PC-9 (cell line): Measurements from ENCODE around the gene DYNLRB1. TPM values are rescaled to one million over a fixed set of nuclear protein-coding genes. Genes with fewer than 3 reads are reported as not detected.

Source experiments
- BruUV-seq: library from RNA; stranded (reverse); fragments of 400-500 nt; replicated peaks from 2 replicates; lab custom pipeline; 2021; lab: Mats Ljungman, UMichigan
- CTCF ChIA-PET: fragments of 300-600 bp; sonication (Branson Sonifier 250); formaldehyde crosslinking; loops from one replicate; lab custom pipeline; 2022; ENCODE audit warnings: antibody characterized with exemption; lab: Charles Lee
- POLR2A ChIA-PET: fragments of 300-600 bp; sonication (Branson Sonifier 250); formaldehyde crosslinking; loops from one replicate; lab custom pipeline; 2022; ENCODE audit warnings: antibody characterized with exemption; ENCODE audit not compliant: unreplicated experiment; lab: Charles Lee
- DNase-seq, 2 experiments: peaks; one replicate each; pipeline versions ENCODE4 v3.0.0 to v3.0.0-alpha.2; 2015 to 2022; ENCODE audit warnings: mixed read lengths in 1 of 2
- H2AFZ ChIP-seq: fragments of 200-600 bp; sonication (generic); 2 replicates; pipeline ENCODE4 v1.8.1; 2017; ENCODE audit warnings: antibody characterized with exemption
- H3F3A ChIP-seq: fragments of 200-600 bp; sonication (generic); 2 replicates; pipeline ENCODE4 v1.8.1; 2017; ENCODE audit warnings: antibody characterized with exemption, mild to moderate bottlenecking, low read depth; ENCODE audit not compliant: insufficient read depth
- H3K27ac ChIP-seq: fragments of 200-600 bp; sonication (generic); 2 replicates; pipeline ENCODE4 v1.6.1; 2016; ENCODE audit warnings: mixed run types
- H3K27me3 ChIP-seq: fragments of 200-600 bp; sonication (generic); 2 replicates; pipeline ENCODE4 v1.6.1; 2016; ENCODE audit warnings: low read depth, mixed run types; ENCODE audit not compliant: insufficient read depth
- H3K36me3 ChIP-seq: fragments of 200-600 bp; sonication (generic); 2 replicates; pipeline ENCODE4 v1.6.1; 2016; ENCODE audit warnings: low read depth, mixed run types
- H3K4me1 ChIP-seq: fragments of 200-600 bp; sonication (generic); replicated peaks from 2 replicates; pipeline ENCODE4 v1.6.1; 2016; ENCODE audit warnings: mixed run types; ENCODE audit not compliant: insufficient read depth
- H3K4me2 ChIP-seq: fragments of 200-600 bp; sonication (generic); 2 replicates; pipeline ENCODE4 v1.6.1; 2017; ENCODE audit warnings: mixed run types
- H3K4me3 ChIP-seq: fragments of 200-600 bp; sonication (generic); 2 replicates; pipeline ENCODE4 v1.6.1; 2016; ENCODE audit warnings: mixed run types
- H3K79me2 ChIP-seq: fragments of 200-600 bp; sonication (generic); 2 replicates; pipeline ENCODE4 v1.6.1; 2017; ENCODE audit warnings: low read depth, mixed run types
- H3K9me2 ChIP-seq: fragments of 200-600 bp; sonication (generic); 2 replicates; pipeline ENCODE4 v1.8.1; 2017; ENCODE audit warnings: mild to moderate bottlenecking; ENCODE audit not compliant: insufficient read depth
- H3K9me3 ChIP-seq: fragments of 200-600 bp; sonication (generic); 2 replicates; pipeline ENCODE4 v1.8.1; 2016; ENCODE audit warnings: low read depth; ENCODE audit not compliant: insufficient read depth
- H4K20me1 ChIP-seq: fragments of 200-600 bp; sonication (generic); 2 replicates; pipeline ENCODE4 v1.8.1; 2017; ENCODE audit not compliant: insufficient read depth
- CTCF ChIP-seq: fragments of 200-600 bp; sonication (generic); conservative IDR thresholded peaks from 2 replicates; pipeline ENCODE4 v1.6.1; 2017; ENCODE audit warnings: mixed run types, antibody characterized with exemption, mild to moderate bottlenecking, moderate library complexity
- EZH2 ChIP-seq: fragments of 200-600 bp; sonication (generic); IDR thresholded peaks from 2 replicates; pipeline ENCODE4 v1.8.0; 2017; ENCODE audit warnings: antibody characterized with exemption, low read depth
- intact Hi-C: fragments of 100-400 bp; cut with micrococcal nuclease; formaldehyde crosslinking; loops from one replicate; pipeline ENCODE4 v1.10.0; 2022; ENCODE audit not compliant: unreplicated experiment
- total RNA-seq: library from RNA; stranded (reverse); gene quantifications from 2 replicates; pipeline ENCODE4 v1.2.3, GENCODE V29; 2021

Gene DYNLRB1
- total RNA-seq, 1 experiment from 2014 or later, result 179 TPM

- Histone ChIP-seq H3K27me3 (no peaks in the 10 kb centered on the region), H3F3A (peaks cover 9% of the 10 kb centered on the region; the same call in 1 of the 2 replicates), H4K20me1 (no peaks in the 10 kb centered on the region), H3K4me1 (peaks cover 22% of the 10 kb centered on the region), H3K9me2 (no peaks in the 10 kb centered on the region), H3K4me3 (no peak overlapping the region), H3K79me2 (no peaks in the 10 kb centered on the region), H3K4me2 (no peak overlapping the region), H3K9me3 (no peaks in the 10 kb centered on the region), H2AFZ (no peak overlapping the region), H3K27ac (no peak overlapping the region), H3K36me3 (no peaks in the 10 kb centered on the region)
- no peak for TF ChIP-seq EZH2
- no peak for TF ChIP-seq CTCF
- POLR2A ChIA-PET, result no interaction called here
- DNase-seq, result no peak
- intact Hi-C loops, result loop anchor here (5.0 kb wide), 1 partner anchor 263 kb away; no protein-coding TSS in a partner anchor
- CTCF ChIA-PET, result no interaction called here
- BruUV-seq, result no TSS peak
Observed at GRCh38 chr20:34575756-34576155, 59.5 kb downstream of the DYNLRB1 start.

DNA sequence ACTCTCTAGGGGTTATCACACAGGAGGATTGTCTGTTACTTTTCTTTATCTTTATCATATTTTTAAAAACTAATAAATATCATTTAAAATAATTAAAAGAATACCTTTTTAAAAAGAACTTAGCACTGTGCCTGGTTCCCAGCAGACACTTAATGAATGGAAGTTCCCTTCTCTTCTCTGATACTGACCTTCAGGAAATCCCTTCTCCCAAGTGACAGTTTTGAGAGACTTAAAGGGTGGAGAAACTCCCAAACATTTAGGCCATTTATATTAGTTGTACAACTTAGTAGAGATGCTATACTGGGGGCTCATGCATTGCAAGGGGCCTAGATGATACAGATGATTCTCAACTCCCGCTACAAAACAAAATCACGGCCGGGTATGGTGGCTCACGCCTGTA lies 60.8 kb downstream of the DYNLRB1 start:
- no peaks in the 10 kb centered on the region for H3K79me2 ChIP-seq
- CTCF ChIA-PET, result no interaction called here
- intact Hi-C loops, result loop anchor here (5.0 kb wide), 1 partner anchor 265 kb away; no protein-coding TSS in a partner anchor

GRCh38 chr20:34578025-34578424 lies 61.8 kb downstream of the DYNLRB1 start:
- no peak for TF ChIP-seq EZH2
- TF ChIP-seq CTCF, result no peak
- no peaks in the 10 kb centered on the region for H3K36me3 ChIP-seq
- H3K4me3 ChIP-seq, result no peak overlapping the region
- intact Hi-C loops, result loop anchor here (5.0 kb wide), 1 partner anchor 266 kb away; no protein-coding TSS in a partner anchor
- no peaks in the 10 kb centered on the region for H4K20me1 ChIP-seq
- DNase-seq, result no peak
- no peak overlapping the region for H3K27ac ChIP-seq
- H3K4me2 ChIP-seq, result no peak overlapping the region
- no peaks in the 10 kb centered on the region for H3K9me2 ChIP-seq
- H3K4me1 ChIP-seq, result peaks cover 25% of the 10 kb centered on the region
- H3K79me2 ChIP-seq, result no peaks in the 10 kb centered on the region
- no peaks in the 10 kb centered on the region for H3K27me3 ChIP-seq
- peaks cover 9% of the 10 kb centered on the region; the same call in 1 of the 2 replicates for H3F3A ChIP-seq
- POLR2A ChIA-PET, result no interaction called here
- CTCF ChIA-PET, result interaction anchor here (1.1 to 2.2 kb wide), 2 partner anchors 189 to 192 kb away, joined by 3 to 13 read pairs; no protein-coding TSS in a partner anchor
- no TSS peak for BruUV-seq
- no peak overlapping the region for H2AFZ ChIP-seq
- H3K9me3 ChIP-seq, result no peaks in the 10 kb centered on the region

More for the DNA sequence above, 60.8 kb downstream of the DYNLRB1 start:
- Histone ChIP-seq H3K36me3 (no peaks in the 10 kb centered on the region), H3K4me3 (no peak overlapping the region), H3K9me2 (no peaks in the 10 kb centered on the region), H3K27me3 (no peaks in the 10 kb centered on the region), H4K20me1 (no peaks in the 10 kb centered on the region), H3F3A (peaks cover 9% of the 10 kb centered on the region; the same call in 1 of the 2 replicates), H3K4me1 (peaks cover 22% of the 10 kb centered on the region), H2AFZ (no peak overlapping the region), H3K9me3 (no peaks in the 10 kb centered on the region), H3K27ac (no peak overlapping the region), H3K4me2 (no peak overlapping the region)
- DNase-seq, result no peak
- BruUV-seq, result no TSS peak
- POLR2A ChIA-PET, result no interaction called here
- no peak for TF ChIP-seq EZH2
- no peak for TF ChIP-seq CTCF
